ENCODE data around the gene ENTPD1.

Gene ENTPD1

GRCh38 chr10:95789902-95790301, 33.9 kb downstream of the ENTPD1 start:
- H3K4me3 ChIP-seq (ENCODE audit: low read depth, low read length) = no peak overlapping the region
- no peak for TF ChIP-seq CTCF (IDR thresholded peaks at IDR 0.05; ENCODE audit: control insufficient read depth, extremely low read depth, insufficient read depth)
- DNase-seq (ENCODE audit: low read depth) = no peak

- no peak for DNase-seq (ENCODE audit: low read depth)
- H3K4me3 ChIP-seq (ENCODE audit: low read depth, low read length) = no peak overlapping the region
- TF ChIP-seq CTCF (IDR thresholded peaks at IDR 0.05; ENCODE audit: control insufficient read depth, extremely low read depth, insufficient read depth) = no peak
Measured at GRCh38 chr10:95790982-95791381, 35.0 kb downstream of the ENTPD1 start.

- H3K4me3 ChIP-seq (ENCODE audit: low read depth, low read length) = no peak overlapping the region
- DNase-seq (ENCODE audit: low read depth) = no peak
- TF ChIP-seq CTCF (IDR thresholded peaks at IDR 0.05; ENCODE audit: control insufficient read depth, extremely low read depth, insufficient read depth) = no peak
Measured at GRCh38 chr10:95791425-95791979, 35.5 kb downstream of the ENTPD1 start.

GRCh38 chr10:95792211-95792780, 36.3 kb downstream of the ENTPD1 start:
- H3K4me3 ChIP-seq (ENCODE audit: low read depth, low read length) = no peak overlapping the region
- TF ChIP-seq CTCF (IDR thresholded peaks at IDR 0.05; ENCODE audit: control insufficient read depth, extremely low read depth, insufficient read depth) = no peak
- DNase-seq (ENCODE audit: low read depth) = no peak

- no peak overlapping the region for H3K4me3 ChIP-seq (ENCODE audit: low read depth, low read length)
- DNase-seq (ENCODE audit: low read depth) = no peak
- TF ChIP-seq CTCF (IDR thresholded peaks at IDR 0.05; ENCODE audit: control insufficient read depth, extremely low read depth, insufficient read depth) = no peak
Measured at GRCh38 chr10:95792874-95793285, 36.9 kb downstream of the ENTPD1 start.

- no peak for DNase-seq (ENCODE audit: low read depth)
- no peak for TF ChIP-seq CTCF (IDR thresholded peaks at IDR 0.05; ENCODE audit: control insufficient read depth, extremely low read depth, insufficient read depth)
- no peak overlapping the region for H3K4me3 ChIP-seq (ENCODE audit: low read depth, low read length)
Measured at GRCh38 chr10:95793401-95794045, 37.6 kb downstream of the ENTPD1 start.

All from LNCaP clone FGC (cell line).